GM23338 (cell line): Measurements from ENCODE around the gene IRAK1. TPM values are rescaled to one million over a fixed set of nuclear protein-coding genes. Genes with fewer than 3 reads are reported as not detected.

Experiments
- ATAC-seq: fragments of 200-7000 bp; cut with Tn5 transposase; 3 replicates; pipeline ENCODE4 v1.9.1; 2020
- DNase-seq: peaks from one replicate; pipeline ENCODE4 v3.0.0-alpha.2; 2015; ENCODE audit warnings: low spot score
- H2AFZ ChIP-seq: fragments of 200-600 bp; sonication (generic); 2 replicates; pipeline ENCODE4 v1.8.0; 2016; ENCODE audit warnings: antibody characterized with exemption, mild to moderate bottlenecking, moderate library complexity
- H3F3A ChIP-seq: fragments of 200-600 bp; sonication (generic); replicated peaks from 2 replicates; pipeline ENCODE4 v1.8.0; 2017; ENCODE audit warnings: antibody characterized with exemption, mixed run types, low read depth
- H3K27ac ChIP-seq: fragments of 200-600 bp; sonication (generic); 2 replicates; pipeline ENCODE4 v1.6.1; 2016; ENCODE audit warnings: low read depth
- H3K27me3 ChIP-seq: fragments of 200-600 bp; sonication (generic); 2 replicates; pipeline ENCODE4 v1.8.0; 2016; ENCODE audit warnings: mild to moderate bottlenecking, mixed run types, moderate library complexity; ENCODE audit not compliant: insufficient read depth
- H3K36me3 ChIP-seq: fragments of 200-600 bp; sonication (generic); 2 replicates; pipeline ENCODE4 v1.8.0; 2016; ENCODE audit warnings: mild to moderate bottlenecking; ENCODE audit not compliant: insufficient read depth
- H3K4me1 ChIP-seq: fragments of 200-600 bp; sonication (generic); 2 replicates; pipeline ENCODE4 v1.8.0; 2016; ENCODE audit warnings: mild to moderate bottlenecking, moderate library complexity; ENCODE audit not compliant: insufficient read depth
- H3K4me2 ChIP-seq: fragments of 200-600 bp; sonication (generic); 2 replicates; pipeline ENCODE4 v1.7.1; 2017; ENCODE audit warnings: mixed run types
- H3K4me3 ChIP-seq: fragments of 200-600 bp; sonication (generic); 2 replicates; pipeline ENCODE4 v1.6.1; 2016; ENCODE audit warnings: mixed run types
- H3K79me2 ChIP-seq: fragments of 200-600 bp; sonication (generic); replicated peaks from 2 replicates; pipeline ENCODE4 v1.8.0; 2017; ENCODE audit warnings: mild to moderate bottlenecking; ENCODE audit not compliant: insufficient read depth
- H3K9me2 ChIP-seq: fragments of 200-600 bp; sonication (generic); 2 replicates; pipeline ENCODE4 v1.8.0; 2017; ENCODE audit not compliant: insufficient read depth
- H4K20me1 ChIP-seq: fragments of 200-600 bp; sonication (generic); replicated peaks from 2 replicates; pipeline ENCODE4 v1.8.0; 2017; ENCODE audit warnings: mild to moderate bottlenecking; ENCODE audit not compliant: insufficient read depth
- H3K27ac Mint-ChIP-seq: 2 replicates; pipeline ENCODE4 v1.8.0; 2020; ENCODE audit warnings: inconsistent platforms, mild to moderate bottlenecking, moderate library complexity, mixed read lengths
- H3K27me3 Mint-ChIP-seq: 3 replicates; pipeline ENCODE4 v1.8.0; 2022; ENCODE audit warnings: low read depth, mild to moderate bottlenecking, moderate library complexity, mixed read lengths, inconsistent platforms; ENCODE audit not compliant: insufficient read depth, poor library complexity
- H3K36me3 Mint-ChIP-seq: 3 replicates; pipeline ENCODE4 v1.8.0; 2021; ENCODE audit warnings: low read depth, mild to moderate bottlenecking, inconsistent platforms, moderate library complexity, mixed read lengths
- H3K4me1 Mint-ChIP-seq: 3 replicates; pipeline ENCODE4 v1.8.0; 2020; ENCODE audit warnings: mild to moderate bottlenecking, inconsistent platforms, mixed read lengths
- H3K4me3 Mint-ChIP-seq: 3 replicates; pipeline ENCODE4 v1.8.0; 2021; ENCODE audit warnings: moderate library complexity, mild to moderate bottlenecking, inconsistent platforms, mixed read lengths
- H3K9me3 Mint-ChIP-seq: 3 replicates; pipeline ENCODE4 v1.8.0; 2020; ENCODE audit warnings: moderate library complexity, mild to moderate bottlenecking, inconsistent platforms, mixed read lengths
- CTCF ChIP-seq, 2 experiments: fragments of 200-600 bp in 1 of 2; sonication (generic) in 1 of 2; conservative IDR thresholded peaks; 2 replicates each; pipeline versions ENCODE4 v1.5.1 to v1.6.1; 2016 to 2017; ENCODE audit warnings: antibody characterized with exemption in 2 of 2, low read depth in 2 of 2, mild to moderate bottlenecking in 2 of 2, moderate library complexity in 1 of 2
- EZH2 ChIP-seq: fragments of 200-600 bp; sonication (generic); IDR thresholded peaks from one replicate; pipeline ENCODE4 v1.8.0; 2017; ENCODE audit warnings: antibody characterized with exemption, mild to moderate bottlenecking, low read depth; ENCODE audit not compliant: unreplicated experiment
- JUNB ChIP-seq: IDR thresholded peaks from one replicate; pipeline ENCODE4 v1.6.1; 2016; ENCODE audit warnings: antibody characterized with exemption; ENCODE audit not compliant: unreplicated experiment
- POLR2AphosphoS5 ChIP-seq: IDR thresholded peaks from 2 replicates; pipeline ENCODE4 v1.6.1; 2016; ENCODE audit warnings: antibody characterized with exemption, low read depth
- ZNF114 ChIP-seq: fragments of 250-450 bp; sonication (Bioruptor Pico); IDR thresholded peaks from 2 replicates; pipeline ENCODE4 v1.5.0; 2020; ENCODE audit warnings: mild to moderate bottlenecking, moderate library complexity
- ZNF462 ChIP-seq: fragments of 250-450 bp; sonication (Bioruptor Pico); IDR thresholded peaks from 2 replicates; pipeline ENCODE4 v1.5.0; 2020; ENCODE audit warnings: mild to moderate bottlenecking, moderate library complexity
- polyA plus RNA-seq: library from polyadenylated mRNA; unstranded; fragments of >200 nt; fragmentation: Nextera tagmentation; extraction: Ambion mirVana; gene quantifications from 2 replicates; pipeline ENCODE4 v1.2.1, GENCODE V29; 2016
- total RNA-seq: library from RNA; depleted of rRNA; stranded (reverse); fragments of >200 nt; shearing (Covaris generic); gene quantifications from 2 replicates; pipeline ENCODE4 v1.2.3, GENCODE V29; 2014

IRAK1 gene
- total and polyA plus RNA-seq, 2 experiments from 2014 or later = 21.6 to 38.0 TPM

GRCh38 chrX:154049209-154050112, 29.8 kb upstream of the IRAK1 start (continued):
- TF ChIP-seq ZNF462 (CRISPR knock-in tag) (no peak), ZNF114 (no peak), EZH2 (no peak)

GRCh38 chrX:154048398-154048797, 28.7 kb upstream of the IRAK1 start:
- Histone ChIP-seq H3K36me3 (no peaks in the 10 kb centered on the region), H3K79me2 (peaks cover 41% of the 10 kb centered on the region), H3K4me3 (no peak overlapping the region), H3F3A (no peaks in the 10 kb centered on the region), H2AFZ (no peak overlapping the region), H3K9me2 (no peaks in the 10 kb centered on the region), H3K27ac (no peak overlapping the region), H4K20me1 (no peaks in the 10 kb centered on the region), H3K4me1 (0 out of 2 replicates have a peak, but pooled peaks cover 2% of the 10 kb centered on the region), H3K4me2 (no peak overlapping the region), H3K27me3 (no peaks in the 10 kb centered on the region)
- ATAC-seq (no peak), DNase-seq (no peak)
- no peaks in the 10 kb centered on the region for H3K27me3 Mint-ChIP-seq
- peaks cover 15% of the 10 kb centered on the region for H3K36me3 Mint-ChIP-seq
- no peak overlapping the region for H3K4me3 Mint-ChIP-seq
- no peaks in the 10 kb centered on the region for H3K9me3 Mint-ChIP-seq
- H3K4me1 Mint-ChIP-seq = peaks cover 27% of the 10 kb centered on the region
- no peak overlapping the region for H3K27ac Mint-ChIP-seq
- no peak for TF ChIP-seq JUNB
- no peak for TF ChIP-seq CTCF (conservative IDR thresholded peaks at IDR 0.05; ENCODE audit: low read depth in 2 of 2)
- no peak for TF ChIP-seq ZNF462 (CRISPR knock-in tag)
- no peak for TF ChIP-seq POLR2AphosphoS5
- TF ChIP-seq EZH2 = no peak
